Measurements from ENCODE around the gene PDE1C.
"Not testable (repeated sequence)": the region's sequence is repeated elsewhere in the genome, so short reads cannot be mapped to it uniquely, and the experiment has no call there.

GRCh38 chr7:31833625-31834024 lies 236.6 kb downstream of the PDE1C start:
- not testable (repeated sequence) for TF ChIP-seq MAFK (IDR thresholded peaks at IDR 0.05; ENCODE audit: low read depth, low read length); CTCF (conservative IDR thresholded peaks at IDR 0.05; ENCODE audit: low read depth, low read length); FOS (IDR thresholded peaks at IDR 0.05; ENCODE audit: low read depth, low read length); POLR2A (IDR thresholded peaks at IDR 0.05; ENCODE audit: low read depth, low read length); USF2 (IDR thresholded peaks at IDR 0.05; ENCODE audit: low read depth, low read length); SMC3 (IDR thresholded peaks at IDR 0.05; ENCODE audit: low read depth, low read length); BHLHE40 (IDR thresholded peaks at IDR 0.05; ENCODE audit: low read depth, low read length); MAZ (IDR thresholded peaks at IDR 0.05; ENCODE audit: borderline replicate concordance, low read depth, low read length); RAD21 (IDR thresholded peaks at IDR 0.05; ENCODE audit: low read length); RFX5 (IDR thresholded peaks at IDR 0.05; ENCODE audit: low read depth, low read length)

Data from IMR-90 (cell line).